HL-60 (cell line): ENCODE measurements around the gene ANKRD60.

Experiments
- CTCF ChIP-seq: IDR thresholded peaks from one replicate; pipeline ENCODE4 v1.5.1; 2011; ENCODE audit warnings: low read length, control low read depth, inconsistent platforms; ENCODE audit not compliant: insufficient read depth
- REST ChIP-seq: IDR thresholded peaks from 2 replicates; pipeline ENCODE4 v1.6.1; 2012; ENCODE audit warnings: low read depth; ENCODE audit not compliant: insufficient replicate concordance

- TF ChIP-seq CTCF (no peak), REST (no peak)
Measured at GRCh38 chr20:58268421-58268821, 40.0 kb upstream of the ANKRD60 start.
